ENCODE results near the gene KRT35.

Gene KRT35

DNA sequence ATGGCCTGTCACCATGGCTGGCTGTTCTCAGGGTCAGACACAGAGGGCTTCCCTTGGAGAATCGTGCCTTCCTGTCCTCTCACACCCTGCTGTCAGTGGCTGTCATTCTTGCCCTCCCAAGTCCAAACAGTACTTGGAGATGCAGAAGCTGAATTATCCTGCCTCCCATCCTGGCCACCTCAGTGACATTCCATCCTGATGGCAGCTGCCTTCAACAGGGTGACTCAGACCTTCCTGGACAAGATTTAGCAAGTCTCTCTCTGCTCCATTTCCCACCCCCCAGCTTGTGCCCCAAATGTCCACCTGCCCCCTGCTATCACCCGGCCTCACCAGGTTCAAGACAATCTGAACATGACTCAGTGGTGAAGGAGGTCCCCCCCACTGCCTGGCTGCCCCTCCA, 13.6 kb upstream of the KRT35 start:
- ChIA-PET POLR2A (interaction anchor here (1.2 kb wide), 1 partner anchor 435 kb away, joined by 4 read pairs; no protein-coding TSS in a partner anchor), CTCF (interaction anchor here (1.0 to 6.5 kb wide), 12 partner anchors 10 to 691 kb away, joined by 3 to 42 read pairs (median 4); partner anchors contain the start of gene KRT13)
- no peak for TF ChIP-seq CTCF (IDR thresholded peaks at IDR 0.05; ENCODE audit: insufficient read depth, low read length, missing control alignments)
- no peak overlapping the region for H3K4me3 ChIP-seq (ENCODE audit: low read depth, low read length)
- DNase-seq (ENCODE audit: low read depth, low spot score): no peak

- CTCF ChIA-PET: interaction anchor here (1.0 to 6.5 kb wide), 3 partner anchors 56 to 619 kb away, joined by 3 to 42 read pairs (median 6); no protein-coding TSS in a partner anchor
- POLR2A ChIA-PET: interaction anchor here (1.2 kb wide), 1 partner anchor 13 kb away, joined by 3 read pairs; no protein-coding TSS in a partner anchor
- no peak for DNase-seq (ENCODE audit: low read depth, low spot score)
- H3K4me3 ChIP-seq (ENCODE audit: low read depth, low read length): no peak overlapping the region
- no peak for TF ChIP-seq CTCF (IDR thresholded peaks at IDR 0.05; ENCODE audit: insufficient read depth, low read length, missing control alignments)
These were observed 11.8 kb upstream of the KRT35 start for GRCh38 chr17:41492771-41493170.

GRCh38 chr17:41492351-41492750, 11.4 kb upstream of the KRT35 start:
- POLR2A ChIA-PET: interaction anchor here (1.2 kb wide), 1 partner anchor 12 kb away, joined by 3 read pairs; no protein-coding TSS in a partner anchor
- no peak overlapping the region for H3K4me3 ChIP-seq (ENCODE audit: low read depth, low read length)
- DNase-seq (ENCODE audit: low read depth, low spot score): no peak
- TF ChIP-seq CTCF (IDR thresholded peaks at IDR 0.05; ENCODE audit: insufficient read depth, low read length, missing control alignments): no peak
- CTCF ChIA-PET: interaction anchor here (1.9 to 2.6 kb wide), 2 partner anchors 57 to 171 kb away, joined by 6 to 15 read pairs; no protein-coding TSS in a partner anchor

DNA sequence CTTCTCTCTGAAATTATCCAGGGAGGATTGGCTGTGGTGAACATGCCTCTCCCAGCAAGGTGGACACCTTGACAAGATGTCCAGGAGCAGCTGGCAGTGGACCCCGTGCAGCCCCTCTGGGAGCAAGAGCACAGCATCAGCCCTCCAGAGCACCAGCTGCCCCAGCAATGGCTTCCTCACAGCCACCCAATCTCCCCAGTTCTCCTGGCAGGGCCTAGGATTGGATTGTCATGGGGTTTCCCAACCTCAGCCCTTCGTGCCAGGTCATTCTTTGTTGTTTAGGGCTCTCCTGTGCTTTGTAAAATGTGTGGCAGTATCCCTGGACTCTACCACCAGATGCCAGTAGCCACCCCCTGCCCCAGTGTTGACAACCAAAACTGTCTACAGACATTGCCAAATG, 10.5 kb upstream of the KRT35 start:
- TF ChIP-seq CTCF (IDR thresholded peaks at IDR 0.05; ENCODE audit: insufficient read depth, low read length, missing control alignments): no peak
- CTCF ChIA-PET: interaction anchor here (0.8 to 2.6 kb wide), 6 partner anchors 10 to 634 kb away, joined by 3 to 15 read pairs (median 5); no protein-coding TSS in a partner anchor
- POLR2A ChIA-PET: interaction anchor here (1.2 kb wide), 1 partner anchor 12 kb away, joined by 3 read pairs; no protein-coding TSS in a partner anchor
- no peak for DNase-seq (ENCODE audit: low read depth, low spot score)
- H3K4me3 ChIP-seq (ENCODE audit: low read depth, low read length): no peak overlapping the region

DNA sequence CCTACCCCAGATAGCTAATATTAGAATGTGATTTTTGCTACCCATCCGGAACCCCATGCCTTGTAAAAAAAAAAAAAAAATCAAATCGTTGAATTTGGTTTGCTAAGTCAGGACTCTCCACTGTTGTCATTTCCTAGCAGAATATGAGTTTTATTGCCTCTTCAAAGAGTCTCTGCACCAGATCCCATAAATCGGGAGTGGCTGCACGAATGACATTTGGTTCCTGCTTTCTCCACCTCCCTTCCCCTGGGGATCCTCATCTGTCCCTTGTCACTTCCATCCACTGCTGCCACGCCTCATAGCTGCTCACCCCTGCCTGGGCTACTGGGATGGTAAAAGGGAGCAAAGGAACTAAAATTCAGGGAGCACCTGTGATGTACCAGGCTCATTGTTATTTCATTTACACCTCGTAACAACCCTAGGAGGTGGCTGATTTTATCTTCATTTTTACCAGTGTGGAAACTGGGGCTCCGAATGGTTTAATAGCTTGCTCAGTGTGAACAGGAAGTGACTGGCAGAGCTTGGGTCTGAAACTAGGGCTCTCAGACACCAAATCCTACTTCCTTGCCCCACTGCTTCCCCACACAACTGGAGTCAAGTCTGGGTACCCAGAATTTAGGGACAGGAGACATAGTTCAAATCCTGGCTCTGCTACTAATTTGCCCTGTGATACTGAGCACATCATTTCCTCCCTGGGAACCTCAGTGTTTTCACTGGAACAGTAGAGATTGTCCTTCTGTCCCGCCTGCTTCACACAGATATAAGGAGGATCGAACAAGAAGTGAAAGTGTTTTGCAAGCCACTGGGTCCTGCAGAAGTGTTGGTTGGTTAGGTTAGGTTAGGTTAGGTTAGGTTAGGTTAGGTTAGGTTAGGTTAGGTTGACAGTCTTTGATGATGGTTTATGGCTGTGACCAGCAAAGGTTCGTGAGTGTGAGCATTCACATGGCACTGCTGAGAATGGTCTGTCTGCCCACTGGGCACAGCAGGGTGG, 9.3 kb upstream of the KRT35 start:
- CTCF ChIA-PET: interaction anchor here (0.8 to 2.6 kb wide), 7 partner anchors 12 to 633 kb away, joined by 3 to 15 read pairs (median 6); no protein-coding TSS in a partner anchor
- POLR2A ChIA-PET: no interaction called here

More for the DNA sequence above, 9.3 kb upstream of the KRT35 start:
- no peak for TF ChIP-seq CTCF (IDR thresholded peaks at IDR 0.05; ENCODE audit: insufficient read depth, low read length, missing control alignments)
- DNase-seq (ENCODE audit: low read depth, low spot score): no peak
- no peak overlapping the region for H3K4me3 ChIP-seq (ENCODE audit: low read depth, low read length)
